Coronary artery (tissue), 2 donors: Measurements from ENCODE around the gene FAM170B.

ENCODE experiments used
- DNase-seq: peaks from one replicate; pipeline ENCODE4 v3.0.0-alpha.2; 2017; ENCODE audit warnings: low spot score
- H3K27ac ChIP-seq, 2 donors: fragments of 200-600 bp; sonication (generic); one replicate each; pipeline ENCODE4 v1.5.1; 2016 to 2019
- H3K4me3 ChIP-seq: fragments of 200-600 bp; sonication (generic); 2 replicates; pipeline ENCODE4 v1.5.1; 2016; ENCODE audit warnings: mild to moderate bottlenecking, moderate library complexity
- CTCF ChIP-seq: fragments of 200-600 bp; sonication (generic); IDR thresholded peaks from one replicate; pipeline ENCODE4 v1.5.1; 2019; ENCODE audit warnings: antibody characterized with exemption

FAM170B gene

DNA sequence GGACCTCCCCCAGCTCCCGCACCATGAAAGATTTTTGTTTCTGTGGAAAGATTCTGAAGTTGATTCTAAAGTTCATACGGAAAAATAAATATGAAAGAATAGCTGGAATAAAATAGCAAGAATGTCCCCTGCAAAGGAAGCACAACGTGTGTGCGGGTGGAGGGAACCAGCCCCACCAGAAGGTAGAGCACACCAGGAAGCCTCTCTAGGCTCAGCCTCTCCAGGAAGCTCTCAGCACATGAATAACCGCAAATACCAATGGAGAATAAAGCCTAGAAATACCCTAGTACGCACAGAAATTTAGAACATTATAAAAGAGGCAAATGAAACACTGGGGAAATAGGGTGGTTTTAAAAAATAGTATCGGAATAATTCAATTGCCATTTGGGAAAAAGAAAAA, 24.6 kb upstream of the FAM170B start:
- Histone ChIP-seq H3K4me3 (no peak overlapping the region), H3K27ac (no peak overlapping the region)
- TF ChIP-seq CTCF = no peak
- no peak for DNase-seq

GRCh38 chr10:49157229-49157628, 23.4 kb upstream of the FAM170B start:
- Histone ChIP-seq H3K27ac (no peak overlapping the region), H3K4me3 (no peak overlapping the region)
- no peak for DNase-seq
- TF ChIP-seq CTCF = no peak

GRCh38 chr10:49154641-49155040, 20.8 kb upstream of the FAM170B start:
- TF ChIP-seq CTCF = no peak

DNA sequence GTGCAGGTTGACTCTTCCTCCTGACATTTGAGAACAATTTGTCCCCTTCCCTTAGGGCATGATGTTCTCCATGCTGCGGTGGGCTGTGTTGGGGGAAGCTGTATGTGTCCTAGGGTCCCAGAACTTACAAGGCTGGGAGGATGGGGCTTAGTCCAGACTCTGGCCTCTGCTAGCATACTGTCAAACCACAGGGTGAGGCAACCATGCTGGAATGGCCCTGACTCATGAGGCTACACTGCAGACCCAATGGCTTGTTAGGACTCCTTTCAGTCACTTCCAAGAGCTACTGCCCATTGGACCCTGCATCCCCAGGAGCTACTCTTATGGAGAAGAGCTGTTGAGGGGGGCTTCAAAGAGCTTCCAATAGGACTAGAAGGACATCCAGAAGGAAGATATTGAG, 20.1 kb upstream of the FAM170B start:
- Histone ChIP-seq H3K4me3 (no peak overlapping the region), H3K27ac (no peak overlapping the region)
- TF ChIP-seq CTCF = no peak
- no peak for DNase-seq

More at GRCh38 chr10:49154641-49155040, 20.8 kb upstream of the FAM170B start:
- DNase-seq = no peak
- H3K4me3 ChIP-seq = no peak overlapping the region
- no peak overlapping the region for H3K27ac ChIP-seq

- Histone ChIP-seq H3K4me3 (no peak overlapping the region), H3K27ac (no peak overlapping the region)
- TF ChIP-seq CTCF = no peak
- no peak for DNase-seq
Observed at GRCh38 chr10:49153115-49153514, 19.3 kb upstream of the FAM170B start.

DNA sequence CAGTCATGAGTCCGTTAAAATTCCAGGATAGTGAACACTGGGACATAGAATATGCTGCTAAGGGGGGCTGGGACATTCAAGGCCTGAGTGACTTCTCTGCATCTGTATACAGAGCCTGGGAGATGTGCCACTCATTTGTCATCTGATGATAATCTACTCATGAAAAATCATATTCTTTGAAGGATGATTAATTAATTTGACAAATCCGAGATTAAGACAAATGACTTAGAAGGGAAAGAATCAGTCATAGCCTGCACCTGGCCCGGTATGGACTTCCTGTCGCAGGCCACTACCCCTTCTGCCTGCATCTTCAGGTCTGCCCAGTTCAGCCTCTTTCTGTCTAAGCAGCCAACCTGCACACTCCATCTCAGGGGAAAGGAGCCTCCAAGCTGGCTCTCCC, 18.8 kb upstream of the FAM170B start:
- Histone ChIP-seq H3K27ac (no peak overlapping the region), H3K4me3 (no peak overlapping the region)
- TF ChIP-seq CTCF = no peak
- DNase-seq = no peak

- TF ChIP-seq CTCF = no peak
- Histone ChIP-seq H3K27ac (no peak overlapping the region), H3K4me3 (no peak overlapping the region)
- DNase-seq = no peak
Observed at GRCh38 chr10:49152037-49152436, 18.2 kb upstream of the FAM170B start.
